NCI-H2171 treated with DMSO at 0.1 percent for 48 hours (cell line): ENCODE measurements around the gene HTATIP2.
"Not testable (repeated sequence)": the region's sequence is repeated elsewhere in the genome, so short reads cannot be mapped to it uniquely, and the experiment has no call there.

Source experiments
- DNase-seq: peaks from one replicate; lab custom pipeline; 2025; lab: John Stamatoyannopoulos, UW

Gene HTATIP2

GRCh38 chr11:20363500-20364340 is at the start of gene HTATIP2:
TSS of gene HTATIP2 (plus strand) at chr11:20363714. CDS start at chr11:20364238, 524 bp downstream.
- peak; percentile 43 for DNase-seq

GRCh38 chr11:20315800-20316199 is 47.7 kb upstream of the HTATIP2 start:
- DNase-seq = no peak

- DNase-seq = no peak
Measured at GRCh38 chr11:20321177-20321576, 42.3 kb upstream of the HTATIP2 start.

- peak; percentile 40 for DNase-seq
Measured at GRCh38 chr11:20327377-20327935, 36.1 kb upstream of the HTATIP2 start.

GRCh38 chr11:20336056-20336455 is 27.5 kb upstream of the HTATIP2 start:
- no peak for DNase-seq

- DNase-seq = peak; percentile 21
Measured at GRCh38 chr11:20337526-20338154, 25.9 kb upstream of the HTATIP2 start.

GRCh38 chr11:20342347-20343141 is 21.0 kb upstream of the HTATIP2 start:
- DNase-seq = no peak

- DNase-seq = no peak
Measured at GRCh38 chr11:20351136-20351535, 12.4 kb upstream of the HTATIP2 start.

GRCh38 chr11:20351751-20352262 is 11.7 kb upstream of the HTATIP2 start:
- DNase-seq = no peak

GRCh38 chr11:20353829-20354434 is 9.6 kb upstream of the HTATIP2 start:
- DNase-seq = peak; percentile 51

- peak; percentile 0 for DNase-seq
Measured at GRCh38 chr11:20355221-20356219, 8.0 kb upstream of the HTATIP2 start.

- DNase-seq = no peak
Measured at GRCh38 chr11:20357150-20357549, 6.4 kb upstream of the HTATIP2 start.

- DNase-seq = no peak
Measured at GRCh38 chr11:20360650-20361049, 2.9 kb upstream of the HTATIP2 start.

GRCh38 chr11:20362481-20362880 is 1.0 kb upstream of the HTATIP2 start:
- no peak for DNase-seq

- DNase-seq = no peak
Measured at GRCh38 chr11:20363149-20363499, 390 bp upstream of the HTATIP2 start.

- DNase-seq = peak; percentile 1
Measured at GRCh38 chr11:20364341-20364792, 853 bp downstream of the HTATIP2 start.

GRCh38 chr11:20365465-20365864 is 2.0 kb downstream of the HTATIP2 start:
- not testable (repeated sequence) for DNase-seq

- no peak for DNase-seq
Measured at GRCh38 chr11:20367313-20367948, 3.9 kb downstream of the HTATIP2 start.

- no peak for DNase-seq
Measured at GRCh38 chr11:20368438-20368837, 4.9 kb downstream of the HTATIP2 start.

GRCh38 chr11:20369826-20370225 is 6.3 kb downstream of the HTATIP2 start:
- DNase-seq = no peak
